ENCODE results near the gene SH3TC1.

Gene SH3TC1

GRCh38 chr4:8180310-8181093, 18.6 kb upstream of the SH3TC1 start:
- DNase-seq (ENCODE audit: low read depth in 3 of 3, low spot score in 1 of 3), result no peak

- DNase-seq (ENCODE audit: low read depth in 3 of 3, low spot score in 1 of 3), result no peak
Measured at GRCh38 chr4:8181119-8181518, 18.0 kb upstream of the SH3TC1 start.

- no peak for DNase-seq (ENCODE audit: low read depth in 3 of 3, low spot score in 1 of 3)
Measured at GRCh38 chr4:8181844-8182243, 17.2 kb upstream of the SH3TC1 start.

- DNase-seq (ENCODE audit: low read depth in 3 of 3, low spot score in 1 of 3), result no peak
Measured at GRCh38 chr4:8182294-8182693, 16.8 kb upstream of the SH3TC1 start.

GRCh38 chr4:8182858-8183725, 16.0 kb upstream of the SH3TC1 start:
- no peak for DNase-seq (ENCODE audit: low read depth in 3 of 3, low spot score in 1 of 3)

GRCh38 chr4:8184061-8184460, 15.0 kb upstream of the SH3TC1 start:
- no peak for DNase-seq (ENCODE audit: low read depth in 3 of 3, low spot score in 1 of 3)

GRCh38 chr4:8185295-8185694, 13.8 kb upstream of the SH3TC1 start:
- no peak for DNase-seq (ENCODE audit: low read depth in 3 of 3, low spot score in 1 of 3)

- DNase-seq (ENCODE audit: low read depth in 3 of 3, low spot score in 1 of 3), result no peak
Measured at GRCh38 chr4:8185930-8186329, 13.2 kb upstream of the SH3TC1 start.

- no peak for DNase-seq (ENCODE audit: low read depth in 3 of 3, low spot score in 1 of 3)
Measured at GRCh38 chr4:8188085-8188484, 11.0 kb upstream of the SH3TC1 start.

- no peak for DNase-seq (ENCODE audit: low read depth in 3 of 3, low spot score in 1 of 3)
Measured at GRCh38 chr4:8188743-8189550, 10.1 kb upstream of the SH3TC1 start.

- DNase-seq (ENCODE audit: low read depth in 3 of 3, low spot score in 1 of 3), result no peak
Measured at GRCh38 chr4:8189551-8190466, 9.3 kb upstream of the SH3TC1 start.

- DNase-seq (ENCODE audit: low read depth in 3 of 3, low spot score in 1 of 3), result no peak
Measured at GRCh38 chr4:8191136-8191747, 7.8 kb upstream of the SH3TC1 start.

GRCh38 chr4:8192748-8193738, 6.0 kb upstream of the SH3TC1 start:
- DNase-seq (ENCODE audit: low read depth in 3 of 3, low spot score in 1 of 3), result no peak

- DNase-seq (ENCODE audit: low read depth in 3 of 3, low spot score in 1 of 3), result no peak
Measured at GRCh38 chr4:8194306-8195242, 4.5 kb upstream of the SH3TC1 start.

GRCh38 chr4:8195431-8195830, 3.7 kb upstream of the SH3TC1 start:
- no peak for DNase-seq (ENCODE audit: low read depth in 3 of 3, low spot score in 1 of 3)

- DNase-seq (ENCODE audit: low read depth in 3 of 3, low spot score in 1 of 3), result no peak
Measured at GRCh38 chr4:8195841-8196458, 3.1 kb upstream of the SH3TC1 start.

- no peak for DNase-seq (ENCODE audit: low read depth in 3 of 3, low spot score in 1 of 3)
Measured at GRCh38 chr4:8197521-8197920, 1.6 kb upstream of the SH3TC1 start.
